Large intestine (tissue), 3 donors: ENCODE results near the gene AP2A1. TPM values are rescaled to one million over a fixed set of nuclear protein-coding genes. Genes with fewer than 3 reads are reported as not detected.

Source experiments
- DNase-seq, 2 donors: peaks; one replicate each; pipeline versions ENCODE4 v3.0.0 to v3.0.0-alpha.2; 2013
- H3K27ac ChIP-seq: one replicate; pipeline ENCODE4 v1.5.1; 2013; ENCODE audit warnings: low read length
- H3K27me3 ChIP-seq: 2 replicates; pipeline ENCODE4 v1.6.1; 2013; ENCODE audit warnings: low read length; ENCODE audit not compliant: control insufficient read depth, insufficient read depth
- H3K36me3 ChIP-seq: 2 replicates; pipeline ENCODE4 v1.6.1; 2013; ENCODE audit warnings: low read length; ENCODE audit not compliant: control insufficient read depth, insufficient read depth
- H3K4me1 ChIP-seq: one replicate; pipeline ENCODE4 v1.6.1; 2013; ENCODE audit warnings: low read length; ENCODE audit not compliant: control insufficient read depth, insufficient read depth
- H3K4me3 ChIP-seq: one replicate; pipeline ENCODE4 v1.5.1; 2013; ENCODE audit warnings: low read length
- H3K9me3 ChIP-seq: one replicate; pipeline ENCODE4 v1.6.1; 2013; ENCODE audit warnings: mild to moderate bottlenecking, low read depth, low read length, moderate library complexity; ENCODE audit not compliant: control insufficient read depth
- WGBS: methylation state at CpG from one replicate; pipeline ENCODE4 v1.1.5; 2013; ENCODE audit warnings: low lambda C conversion rate; ENCODE audit not compliant: insufficient coverage; 5-methylcytosine and 5-hydroxymethylcytosine counted together
- polyA plus RNA-seq: library from polyadenylated mRNA; unstranded; fragments of 120-200 nt; gene quantifications from one replicate; pipeline ENCODE4 v1.2.1, GENCODE V29; 2013

Gene AP2A1
- polyA plus RNA-seq, 1 donor: 60.5 TPM

- Histone ChIP-seq H3K36me3 (peaks cover 74% of the 10 kb centered on the region), H3K27ac (no peak overlapping the region), H3K4me3 (no peak overlapping the region), H3K9me3 (no peaks in the 10 kb centered on the region), H3K27me3 (no peaks in the 10 kb centered on the region), H3K4me1 (no peaks in the 10 kb centered on the region)
- DNase-seq: no peak
- WGBS: no CpG with 5 or more reads among the region's 26 CpGs
These were observed 25.1 kb downstream of the AP2A1 start for GRCh38 chr19:49791776-49792445.

- no peak overlapping the region for H3K4me3 ChIP-seq
- no CpG with 5 or more reads among the region's 22 CpGs for WGBS
- no peaks in the 10 kb centered on the region for H3K4me1 ChIP-seq
- H3K36me3 ChIP-seq: peaks cover 75% of the 10 kb centered on the region
- no peaks in the 10 kb centered on the region for H3K27me3 ChIP-seq
- H3K27ac ChIP-seq: no peak overlapping the region
- DNase-seq: no peak
- H3K9me3 ChIP-seq: no peaks in the 10 kb centered on the region
These were observed 26.2 kb downstream of the AP2A1 start for GRCh38 chr19:49792829-49793560.

GRCh38 chr19:49793561-49793840 lies 26.7 kb downstream of the AP2A1 start:
- DNase-seq: no peak
- no CpG with 5 or more reads among the region's 6 CpGs for WGBS
- H3K27me3 ChIP-seq: no peaks in the 10 kb centered on the region
- peaks cover 75% of the 10 kb centered on the region for H3K36me3 ChIP-seq
- H3K4me1 ChIP-seq: no peaks in the 10 kb centered on the region
- H3K9me3 ChIP-seq: no peaks in the 10 kb centered on the region
- no peak overlapping the region for H3K27ac ChIP-seq
- no peak overlapping the region for H3K4me3 ChIP-seq

- WGBS: no CpG with 5 or more reads among the region's 20 CpGs
- no peaks in the 10 kb centered on the region for H3K4me1 ChIP-seq
- H3K4me3 ChIP-seq: no peak overlapping the region
- H3K27me3 ChIP-seq: no peaks in the 10 kb centered on the region
- no peak overlapping the region for H3K27ac ChIP-seq
- peaks cover 83% of the 10 kb centered on the region for H3K36me3 ChIP-seq
- no peaks in the 10 kb centered on the region for H3K9me3 ChIP-seq
- DNase-seq: no peak
These were observed 28.8 kb downstream of the AP2A1 start for GRCh38 chr19:49795615-49796014.

GRCh38 chr19:49798574-49798973 lies 31.8 kb downstream of the AP2A1 start:
- no peak for DNase-seq
- Histone ChIP-seq H3K27ac (no peak overlapping the region), H3K9me3 (no peaks in the 10 kb centered on the region), H3K36me3 (peaks cover 71% of the 10 kb centered on the region), H3K4me3 (no peak overlapping the region), H3K4me1 (peaks cover 2% of the 10 kb centered on the region), H3K27me3 (no peaks in the 10 kb centered on the region)
- no CpG with 5 or more reads among the region's 11 CpGs for WGBS

GRCh38 chr19:49799271-49799797 lies 32.5 kb downstream of the AP2A1 start:
- WGBS: no CpG with 5 or more reads among the region's 28 CpGs
- DNase-seq: no peak
- Histone ChIP-seq H3K36me3 (peaks cover 71% of the 10 kb centered on the region), H3K27me3 (no peaks in the 10 kb centered on the region), H3K27ac (no peak overlapping the region), H3K4me1 (peaks cover 2% of the 10 kb centered on the region), H3K9me3 (no peaks in the 10 kb centered on the region), H3K4me3 (no peak overlapping the region)

- Histone ChIP-seq H3K9me3 (no peaks in the 10 kb centered on the region), H3K27me3 (no peaks in the 10 kb centered on the region), H3K4me3 (no peak overlapping the region), H3K36me3 (peaks cover 69% of the 10 kb centered on the region), H3K27ac (no peak overlapping the region), H3K4me1 (peaks cover 2% of the 10 kb centered on the region)
- WGBS: no CpG with 5 or more reads among the region's 25 CpGs
- no peak for DNase-seq
These were observed 33.1 kb downstream of the AP2A1 start for GRCh38 chr19:49799798-49800376.

- Histone ChIP-seq H3K4me1 (peaks cover 9% of the 10 kb centered on the region), H3K9me3 (peaks cover 3% of the 10 kb centered on the region), H3K27me3 (no peaks in the 10 kb centered on the region), H3K27ac (no peak overlapping the region), H3K4me3 (no peak overlapping the region), H3K36me3 (peaks cover 60% of the 10 kb centered on the region)
- DNase-seq: no peak
- WGBS: no CpG with 5 or more reads among the region's 10 CpGs
These were observed 34.0 kb downstream of the AP2A1 start for GRCh38 chr19:49800771-49801170.

- no CpG with 5 or more reads among the region's 32 CpGs for WGBS
- Histone ChIP-seq H3K27me3 (no peaks in the 10 kb centered on the region), H3K27ac (no peak overlapping the region), H3K9me3 (peaks cover 3% of the 10 kb centered on the region), H3K4me3 (peak overlapping the region; percentile 47), H3K4me1 (peaks cover 14% of the 10 kb centered on the region), H3K36me3 (peaks cover 58% of the 10 kb centered on the region)
- DNase-seq: no peak
These were observed 34.6 kb downstream of the AP2A1 start for GRCh38 chr19:49801401-49801888.

- H3K4me1 ChIP-seq: peaks cover 16% of the 10 kb centered on the region
- 0% methylated on average over 1 of the region's 38 CpGs for whole genome bisulfite sequencing
- no peaks in the 10 kb centered on the region for H3K27me3 ChIP-seq
- H3K4me3 ChIP-seq: peak overlapping the region; percentile 47
- peak; percentile 58 to 82 for DNase-seq
- H3K36me3 ChIP-seq: peaks cover 53% of the 10 kb centered on the region
- H3K9me3 ChIP-seq: peaks cover 3% of the 10 kb centered on the region
- H3K27ac ChIP-seq: peak overlapping the region; percentile 31
These were observed 35.3 kb downstream of the AP2A1 start for GRCh38 chr19:49801966-49802661.
